ENCODE data around the gene S100A13. TPM values are rescaled to one million over a fixed set of nuclear protein-coding genes. Genes with fewer than 3 reads are reported as not detected.

Gene S100A13
- total RNA-seq, 1 experiment from 2014 or later: 55.0 TPM

DNA sequence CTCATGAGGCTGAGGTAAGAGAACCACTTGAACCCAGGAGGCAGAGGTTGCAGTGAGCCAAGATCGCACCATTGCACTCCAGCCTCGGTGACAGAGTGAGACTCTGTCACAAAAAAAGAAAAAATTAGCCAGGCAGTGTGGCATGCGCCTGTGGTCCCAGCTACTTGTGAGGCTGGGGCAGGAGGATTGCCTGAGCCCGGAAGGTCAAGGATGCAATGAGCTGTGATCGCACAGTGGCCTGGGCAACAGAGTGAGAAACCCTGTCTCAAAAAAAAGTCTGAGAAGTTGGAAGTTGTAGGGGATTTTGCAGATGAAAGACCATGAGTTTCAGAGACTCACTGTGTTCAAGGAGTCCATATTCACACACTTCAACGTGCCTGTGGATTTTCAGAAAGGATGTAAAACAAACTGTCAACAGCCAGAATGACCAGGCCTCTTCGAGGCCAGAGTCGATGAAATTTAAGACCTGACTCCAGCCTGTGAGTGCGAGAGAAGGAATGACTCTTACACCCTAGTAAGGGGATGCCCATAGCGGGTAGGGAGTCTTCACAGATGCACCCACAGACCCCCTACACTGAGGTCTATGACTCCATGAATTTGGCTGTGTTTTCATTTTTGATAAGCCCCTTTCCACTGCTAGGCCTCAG, 2.2 kb downstream of the S100A13 start:
- Histone ChIP-seq H2BK15ac (ENCODE audit: low read depth, low read length) (no peak overlapping the region), H3K23me2 (ENCODE audit: insufficient read length, low read depth, low read length, poor library complexity, severe bottlenecking) (peaks cover 7% of the 10 kb centered on the region), H2AK5ac (ENCODE audit: insufficient read length, low read length) (no peak overlapping the region), H2BK120ac (ENCODE audit: low read depth, low read length, poor library complexity, severe bottlenecking) (no peak overlapping the region), H3K4me1 (ENCODE audit: insufficient read depth, low read length) (0 out of 2 replicates have a peak, but pooled peaks cover 4% of the 10 kb centered on the region), H4K91ac (ENCODE audit: insufficient read length, low read depth, low read length) (no peak overlapping the region), H3K79me1 (ENCODE audit: insufficient read depth, low read depth, low read length, poor library complexity, severe bottlenecking) (no peaks in the 10 kb centered on the region), H3K56ac (ENCODE audit: insufficient read length, low read depth, low read length) (no peak overlapping the region), H3K27ac (ENCODE audit: insufficient read length, low read depth, low read length) (no peak overlapping the region), H3K4me2 (ENCODE audit: insufficient read depth, insufficient read length, low read length) (no peak overlapping the region), H3K27me3 (ENCODE audit: insufficient read depth, low read length) (no peaks in the 10 kb centered on the region), H3T11ph (ENCODE audit: low read length) (no peak overlapping the region), H3K18ac (ENCODE audit: insufficient read length, low read depth, low read length) (no peak overlapping the region), H2AFZ (ENCODE audit: low read length) (no peak overlapping the region), H3K14ac (ENCODE audit: insufficient read depth, low read length) (no peak overlapping the region), H2BK5ac (ENCODE audit: insufficient read length, low read length) (no peak overlapping the region), H4K5ac (ENCODE audit: insufficient read length, low read depth, low read length) (no peak overlapping the region), H3K4ac (ENCODE audit: low read depth, low read length) (no peak overlapping the region), H4K20me1 (ENCODE audit: control insufficient read depth, insufficient read depth, insufficient read length) (no peaks in the 10 kb centered on the region), H3K23ac (ENCODE audit: insufficient read length, low read depth, low read length) (no peak overlapping the region), H3K9me3 (ENCODE audit: control insufficient read depth, low read depth, low read length) (no peaks in the 10 kb centered on the region), H4K8ac (replicated peaks; ENCODE audit: insufficient read length, low read depth, low read length) (no peak overlapping the region), H2BK12ac (ENCODE audit: insufficient read length, low read depth, low read length) (no peak overlapping the region), H3K9ac (ENCODE audit: extremely low read depth, insufficient read length, low read length) (no peak overlapping the region), H2BK20ac (ENCODE audit: low read depth, low read length, poor library complexity, severe bottlenecking) (no peak overlapping the region), H3K79me2 (ENCODE audit: insufficient read depth, low read length) (no peaks in the 10 kb centered on the region)
- Mint-ChIP-seq H3K4me1 (peaks cover 48 to 49% of the 10 kb centered on the region in 2 experiments), H3K27me3 (ENCODE audit: low read depth) (0 out of 2 replicates have a peak, but pooled peaks cover 2% of the 10 kb centered on the region), H3K36me3 (ENCODE audit: insufficient read depth in 1 of 3, low read depth in 3 of 3) (peaks cover 11 to 27% (median 21%) of the 10 kb centered on the region in 3 experiments), H3K4me3 (no peak overlapping the region), H3K9me3 (no peaks in the 10 kb centered on the region; a peak in 1 of 5 replicates), H3K27ac (no peak overlapping the region)
- WGBS (ENCODE audit: extremely low coverage, insufficient read length, low lambda C conversion rate): no CpG with 5 or more reads among the region's 10 CpGs
- no peak for DNase-seq
- TF ChIP-seq, protein P1, sequence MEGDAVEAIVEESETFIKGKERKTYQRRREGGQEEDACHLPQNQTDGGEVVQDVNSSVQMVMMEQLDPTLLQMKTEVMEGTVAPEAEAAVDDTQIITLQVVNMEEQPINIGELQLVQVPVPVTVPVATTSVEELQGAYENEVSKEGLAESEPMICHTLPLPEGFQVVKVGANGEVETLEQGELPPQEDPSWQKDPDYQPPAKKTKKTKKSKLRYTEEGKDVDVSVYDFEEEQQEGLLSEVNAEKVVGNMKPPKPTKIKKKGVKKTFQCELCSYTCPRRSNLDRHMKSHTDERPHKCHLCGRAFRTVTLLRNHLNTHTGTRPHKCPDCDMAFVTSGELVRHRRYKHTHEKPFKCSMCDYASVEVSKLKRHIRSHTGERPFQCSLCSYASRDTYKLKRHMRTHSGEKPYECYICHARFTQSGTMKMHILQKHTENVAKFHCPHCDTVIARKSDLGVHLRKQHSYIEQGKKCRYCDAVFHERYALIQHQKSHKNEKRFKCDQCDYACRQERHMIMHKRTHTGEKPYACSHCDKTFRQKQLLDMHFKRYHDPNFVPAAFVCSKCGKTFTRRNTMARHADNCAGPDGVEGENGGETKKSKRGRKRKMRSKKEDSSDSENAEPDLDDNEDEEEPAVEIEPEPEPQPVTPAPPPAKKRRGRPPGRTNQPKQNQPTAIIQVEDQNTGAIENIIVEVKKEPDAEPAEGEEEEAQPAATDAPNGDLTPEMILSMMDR (conservative IDR thresholded peaks at IDR 0.05): no peak

Data from H9 (cell line).